Keratinocyte (primary cell): ENCODE measurements around the gene APOBEC4. TPM values are rescaled to one million over a fixed set of nuclear protein-coding genes. Genes with fewer than 3 reads are reported as not detected.

Experiments
- DNase-seq: peaks from one replicate; pipeline ENCODE4 v3.0.0-alpha.2; 2011; ENCODE audit warnings: low read depth, missing footprints, low spot score
- FAIRE-seq: peaks from 2 replicates; lab custom pipeline; 2011; peaks lifted over from hg19 to GRCh38; lab: Jason Lieb, UNC
- H2AFZ ChIP-seq: 2 replicates; pipeline ENCODE4 v1.6.0; 2012; ENCODE audit warnings: low read length, control low read depth, inconsistent platforms; ENCODE audit not compliant: control insufficient read depth
- H3K27ac ChIP-seq: 2 replicates; pipeline ENCODE4 v1.5.1; 2011; ENCODE audit warnings: low read length; ENCODE audit not compliant: control insufficient read depth, insufficient read depth
- H3K27me3 ChIP-seq: 3 replicates; pipeline ENCODE4 v1.6.0; 2011; ENCODE audit warnings: low read length; ENCODE audit not compliant: control insufficient read depth, insufficient read depth; ENCODE audit errors: extremely low read depth
- H3K36me3 ChIP-seq, 2 experiments: 2 replicates in 1 of 2; 3 replicates in 1 of 2; pipeline ENCODE4 v1.5.1; 2011; ENCODE audit warnings: low read length in 2 of 2, mild to moderate bottlenecking in 1 of 2; ENCODE audit not compliant: control insufficient read depth in 2 of 2, insufficient read depth in 2 of 2; ENCODE audit errors: extremely low read depth in 1 of 2
- H3K4me1 ChIP-seq: 3 replicates; pipeline ENCODE4 v1.5.1; 2011; ENCODE audit warnings: low read length; ENCODE audit not compliant: control insufficient read depth, insufficient read depth; ENCODE audit errors: extremely low read depth
- H3K4me2 ChIP-seq: 3 replicates; pipeline ENCODE4 v1.6.0; 2011; ENCODE audit warnings: low read depth, low read length; ENCODE audit not compliant: control insufficient read depth, insufficient read depth; ENCODE audit errors: extremely low read depth
- H3K4me3 ChIP-seq, 3 experiments: fragments of 200-600 bp in 1 of 3; sonication (generic) in 1 of 3; 2 replicates in 2 of 3; 3 replicates in 1 of 3; pipeline ENCODE4 v1.5.1; 2011 to 2016; ENCODE audit warnings: low read length in 3 of 3, mild to moderate bottlenecking in 3 of 3, control low read depth in 2 of 3, inconsistent platforms in 1 of 3, low read depth in 1 of 3, mixed read lengths in 1 of 3, mixed run types in 1 of 3, moderate library complexity in 1 of 3; ENCODE audit not compliant: control insufficient read depth in 2 of 3, insufficient read depth in 2 of 3; ENCODE audit errors: extremely low read depth in 1 of 3
- H3K79me2 ChIP-seq: 2 replicates; pipeline ENCODE4 v1.6.0; 2012; ENCODE audit warnings: low read length; ENCODE audit not compliant: control insufficient read depth, insufficient read depth
- H3K9ac ChIP-seq: 3 replicates; pipeline ENCODE4 v1.6.0; 2011; ENCODE audit warnings: low read length; ENCODE audit not compliant: control insufficient read depth, insufficient read depth; ENCODE audit errors: extremely low read depth
- H3K9me1 ChIP-seq: 3 replicates; pipeline ENCODE4 v1.6.0; 2011; ENCODE audit warnings: low read length; ENCODE audit not compliant: control insufficient read depth, insufficient read depth; ENCODE audit errors: extremely low read depth
- H3K9me3 ChIP-seq: 2 replicates; pipeline ENCODE4 v1.5.1; 2012; ENCODE audit warnings: low read depth, low read length; ENCODE audit not compliant: control insufficient read depth
- H4K20me1 ChIP-seq: 3 replicates; pipeline ENCODE4 v1.6.0; 2011; ENCODE audit warnings: low read length; ENCODE audit not compliant: control insufficient read depth, insufficient read depth; ENCODE audit errors: extremely low read depth
- EZH2 ChIP-seq: IDR thresholded peaks from one replicate; pipeline ENCODE4 v1.6.1; 2012; ENCODE audit warnings: inconsistent platforms, mild to moderate bottlenecking, low read length, moderate library complexity
- dilution Hi-C: fragments of 300-500 bp; cut with MboI; formaldehyde crosslinking; loops from one replicate; pipeline ENCODE4 v1.7.0; 2020; ENCODE audit warnings: low sequenced_read_pairs; ENCODE audit not compliant: extremely low pct_ligation_motif_present
- polyA plus RNA-seq, 5 experiments: library from polyadenylated mRNA; depleted of rRNA in 3 of 5; stranded (reverse) in 3 of 5; stranded (forward) in 1 of 5; unstranded in 1 of 5; fragments of >200 nt; gene quantifications; 1 replicate in 1 of 5; 2 replicates in 3 of 5; 3 replicates in 1 of 5; pipeline versions ENCODE4 v1.2.1 to v1.2.3, GENCODE V29; 2011 to 2012; ENCODE audit warnings: missing spikeins in 2 of 5, low read depth in 1 of 5, low replicate concordance in 1 of 5
- TF ChIP-seq, protein P1 (sequence below), 3 experiments: IDR thresholded peaks in 1 of 3; conservative IDR thresholded peaks in 1 of 3; optimal IDR thresholded peaks in 1 of 3; 2 replicates in 2 of 3; 3 replicates in 1 of 3; pipeline versions ENCODE3 to v1.5.1; 2011; ENCODE audit warnings: low read length in 3 of 3, mild to moderate bottlenecking in 3 of 3, moderate library complexity in 2 of 3, control low read depth in 1 of 3, inconsistent platforms in 1 of 3; ENCODE audit not compliant: insufficient read depth in 2 of 3; ENCODE audit errors: extremely low read depth in 1 of 3

Gene APOBEC4
- polyA plus RNA-seq, 1 donor (not counting 4 experiments of a cell fraction or from before 2014, with no cell fraction given), result not detected

DNA sequence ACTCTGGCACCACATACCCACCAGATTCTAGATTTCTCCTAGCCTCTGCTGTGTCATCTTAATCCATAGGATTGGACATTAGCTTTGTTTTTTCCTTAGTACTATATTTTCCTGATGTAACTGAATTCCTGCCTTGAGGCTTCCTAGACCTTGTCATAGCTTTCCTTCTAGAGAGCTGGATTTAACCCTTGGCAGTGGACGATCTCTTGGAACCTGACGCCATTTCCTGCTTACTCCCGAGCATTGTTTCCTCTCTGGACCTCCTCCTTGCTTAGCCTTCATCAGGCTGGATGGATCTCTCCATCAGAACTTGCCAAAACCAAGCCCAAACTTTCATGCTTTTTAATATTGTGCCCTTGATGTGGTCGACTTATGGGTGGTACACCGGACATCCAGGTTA lies 1.5 kb downstream of the APOBEC4 start:
- H3K4me1 ChIP-seq, result no peaks in the 10 kb centered on the region
- H3K9me3 ChIP-seq, result no peaks in the 10 kb centered on the region
- no peak for DNase-seq
- no peak overlapping the region for H3K9ac ChIP-seq
- no peak for FAIRE-seq
- dilution Hi-C loops, result no loop called here
- H4K20me1 ChIP-seq, result no peaks in the 10 kb centered on the region
- no peak overlapping the region for H3K4me2 ChIP-seq
- no peak overlapping the region for H3K27ac ChIP-seq
- no peaks in the 10 kb centered on the region for H3K79me2 ChIP-seq
- no peak overlapping the region for H2AFZ ChIP-seq
- H3K9me1 ChIP-seq, result no peaks in the 10 kb centered on the region
- no peak overlapping the region for H3K4me3 ChIP-seq
- no peaks in the 10 kb centered on the region for H3K36me3 ChIP-seq
- no peak for TF ChIP-seq EZH2
- TF ChIP-seq, protein P1, sequence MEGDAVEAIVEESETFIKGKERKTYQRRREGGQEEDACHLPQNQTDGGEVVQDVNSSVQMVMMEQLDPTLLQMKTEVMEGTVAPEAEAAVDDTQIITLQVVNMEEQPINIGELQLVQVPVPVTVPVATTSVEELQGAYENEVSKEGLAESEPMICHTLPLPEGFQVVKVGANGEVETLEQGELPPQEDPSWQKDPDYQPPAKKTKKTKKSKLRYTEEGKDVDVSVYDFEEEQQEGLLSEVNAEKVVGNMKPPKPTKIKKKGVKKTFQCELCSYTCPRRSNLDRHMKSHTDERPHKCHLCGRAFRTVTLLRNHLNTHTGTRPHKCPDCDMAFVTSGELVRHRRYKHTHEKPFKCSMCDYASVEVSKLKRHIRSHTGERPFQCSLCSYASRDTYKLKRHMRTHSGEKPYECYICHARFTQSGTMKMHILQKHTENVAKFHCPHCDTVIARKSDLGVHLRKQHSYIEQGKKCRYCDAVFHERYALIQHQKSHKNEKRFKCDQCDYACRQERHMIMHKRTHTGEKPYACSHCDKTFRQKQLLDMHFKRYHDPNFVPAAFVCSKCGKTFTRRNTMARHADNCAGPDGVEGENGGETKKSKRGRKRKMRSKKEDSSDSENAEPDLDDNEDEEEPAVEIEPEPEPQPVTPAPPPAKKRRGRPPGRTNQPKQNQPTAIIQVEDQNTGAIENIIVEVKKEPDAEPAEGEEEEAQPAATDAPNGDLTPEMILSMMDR (optimal IDR thresholded peaks at IDR 0.05 in 1 of 3, IDR thresholded peaks at IDR 0.05 in 1 of 3, conservative IDR thresholded peaks at IDR 0.05 in 1 of 3; ENCODE audit: extremely low read depth in 1 of 3, insufficient read depth in 2 of 3, low read length in 3 of 3), result no peak
- H3K27me3 ChIP-seq, result no peaks in the 10 kb centered on the region

DNA sequence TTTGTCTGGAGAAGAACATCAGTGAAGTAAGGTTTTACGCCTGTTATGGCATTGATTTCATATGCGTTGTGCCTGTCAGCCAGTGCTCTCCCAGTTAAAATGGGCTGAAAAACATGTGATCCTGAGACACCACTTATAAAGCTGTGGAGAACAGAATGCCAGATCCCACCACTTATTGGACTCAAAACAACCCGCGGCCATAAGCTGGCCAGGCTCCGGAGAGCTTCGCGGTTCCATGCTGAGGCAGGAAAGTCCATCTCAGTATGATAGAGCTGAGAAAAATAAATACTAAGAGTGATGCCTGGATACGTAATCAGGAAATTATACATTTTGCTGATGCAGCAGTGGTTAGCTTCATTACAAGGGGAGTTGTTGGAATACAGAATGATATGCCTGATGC lies 5.1 kb downstream of the APOBEC4 start:
- H3K79me2 ChIP-seq, result no peaks in the 10 kb centered on the region
- no peaks in the 10 kb centered on the region for H3K27me3 ChIP-seq
- TF ChIP-seq EZH2, result no peak
- TF ChIP-seq, protein P1 (optimal IDR thresholded peaks at IDR 0.05 in 1 of 3, IDR thresholded peaks at IDR 0.05 in 1 of 3, conservative IDR thresholded peaks at IDR 0.05 in 1 of 3; ENCODE audit: extremely low read depth in 1 of 3, insufficient read depth in 2 of 3, low read length in 3 of 3), result no peak
- no peak overlapping the region for H2AFZ ChIP-seq
- no peak overlapping the region for H3K9ac ChIP-seq
- no peaks in the 10 kb centered on the region for H3K36me3 ChIP-seq
- no peak overlapping the region for H3K4me3 ChIP-seq
- H3K4me1 ChIP-seq, result no peaks in the 10 kb centered on the region
- H3K9me3 ChIP-seq, result no peaks in the 10 kb centered on the region
- no peaks in the 10 kb centered on the region for H4K20me1 ChIP-seq
- FAIRE-seq (no peak), DNase-seq (no peak)
- no peak overlapping the region for H3K27ac ChIP-seq
- no peaks in the 10 kb centered on the region for H3K9me1 ChIP-seq
- no peak overlapping the region for H3K4me2 ChIP-seq
- dilution Hi-C loops, result no loop called here
